IPS-20b (cell line): ENCODE measurements around the gene FHOD3.
A peak's percentile ranks its signal among the peaks of the same experiment; 100 is the strongest.

Experiments used
- H3K27ac ChIP-seq: one replicate; pipeline ENCODE4 v1.5.1; 2013; ENCODE audit warnings: low read length
- H3K27me3 ChIP-seq: 2 replicates; pipeline ENCODE4 v1.6.1; 2013; ENCODE audit warnings: mild to moderate bottlenecking, low read length, inconsistent platforms; ENCODE audit not compliant: insufficient read depth
- H3K36me3 ChIP-seq: 2 replicates; pipeline ENCODE4 v1.6.1; 2013; ENCODE audit warnings: low read depth, mild to moderate bottlenecking, inconsistent platforms, low read length, moderate library complexity; ENCODE audit not compliant: insufficient read depth
- H3K4me1 ChIP-seq: 2 replicates; pipeline ENCODE4 v1.6.1; 2013; ENCODE audit warnings: mild to moderate bottlenecking, control low read depth, inconsistent platforms, low read length, moderate library complexity; ENCODE audit not compliant: insufficient read depth
- H3K4me3 ChIP-seq: 2 replicates; pipeline ENCODE4 v1.5.1; 2013; ENCODE audit warnings: mild to moderate bottlenecking, low read length, inconsistent platforms
- H3K9ac ChIP-seq: 2 replicates; pipeline ENCODE4 v1.6.1; 2013; ENCODE audit warnings: low read depth, mild to moderate bottlenecking, inconsistent platforms, low read length, moderate library complexity
- H3K9me3 ChIP-seq: 2 replicates; pipeline ENCODE4 v1.6.1; 2013; ENCODE audit warnings: mild to moderate bottlenecking, low read depth, low read length, inconsistent platforms; ENCODE audit not compliant: insufficient read depth

Gene FHOD3

DNA sequence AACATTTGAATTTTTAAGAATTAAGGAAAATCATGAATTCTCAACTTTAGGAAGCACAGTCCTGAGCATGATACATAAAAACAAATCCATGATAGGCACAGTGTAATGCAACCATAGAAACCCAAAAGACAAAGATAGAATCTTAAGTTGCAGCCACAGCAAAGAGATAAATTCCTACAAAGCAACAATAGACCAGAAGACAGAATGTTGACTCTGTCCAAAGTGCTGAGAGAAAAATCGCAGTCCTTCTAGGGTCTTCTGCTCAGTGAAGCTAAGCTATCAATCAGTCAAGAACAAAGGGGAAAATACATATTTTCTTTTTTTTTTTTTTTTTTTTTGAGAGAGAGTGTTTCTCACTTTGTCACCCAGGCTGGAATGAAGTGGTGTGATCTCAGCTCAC lies 22.0 kb upstream of the FHOD3 start:
- Histone ChIP-seq H3K4me1 (no peaks in the 10 kb centered on the region), H3K36me3 (no peaks in the 10 kb centered on the region), H3K27me3 (no peaks in the 10 kb centered on the region), H3K9me3 (no peaks in the 10 kb centered on the region), H3K9ac (no peak overlapping the region), H3K27ac (no peak overlapping the region), H3K4me3 (no peak overlapping the region)

- H3K4me3 ChIP-seq, result no peak overlapping the region
Observed at GRCh38 chr18:36279001-36279400, 18.5 kb upstream of the FHOD3 start.

GRCh38 chr18:36281936-36282335 lies 15.6 kb upstream of the FHOD3 start:
- no peaks in the 10 kb centered on the region; the same call in 1 of the 2 replicates for H3K27me3 ChIP-seq

More at GRCh38 chr18:36279001-36279400, 18.5 kb upstream of the FHOD3 start:
- H3K4me1 ChIP-seq, result no peaks in the 10 kb centered on the region
- no peaks in the 10 kb centered on the region for H3K36me3 ChIP-seq
- H3K9me3 ChIP-seq, result no peaks in the 10 kb centered on the region
- no peak overlapping the region for H3K9ac ChIP-seq
- no peak overlapping the region for H3K27ac ChIP-seq
- H3K27me3 ChIP-seq, result no peaks in the 10 kb centered on the region; the same call in 1 of the 2 replicates

DNA sequence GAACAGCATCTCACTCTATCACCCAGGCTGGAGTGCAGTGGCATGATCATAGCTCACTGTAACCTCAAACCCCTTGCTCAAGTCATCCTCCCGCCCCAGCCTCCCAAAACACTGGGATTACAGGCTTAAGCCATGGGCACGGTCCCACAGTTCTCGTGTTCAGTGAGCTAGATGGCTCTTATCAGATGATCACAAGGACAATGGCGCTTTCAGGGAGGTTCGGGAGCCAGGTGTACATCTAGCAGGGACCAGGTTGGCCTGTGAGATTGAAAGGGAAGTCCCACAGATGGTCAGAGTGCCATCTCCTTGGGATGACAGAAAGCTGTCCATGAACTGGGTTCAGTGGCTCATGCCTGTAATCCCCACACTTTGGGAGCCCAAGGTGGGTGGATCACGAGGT lies 14.1 kb upstream of the FHOD3 start:
- H3K36me3 ChIP-seq, result no peaks in the 10 kb centered on the region
- no peak overlapping the region for H3K4me3 ChIP-seq
- no peaks in the 10 kb centered on the region for H3K9me3 ChIP-seq
- no peak overlapping the region for H3K9ac ChIP-seq
- no peak overlapping the region for H3K27ac ChIP-seq
- H3K27me3 ChIP-seq, result no peaks in the 10 kb centered on the region; the same call in 1 of the 2 replicates
- no peaks in the 10 kb centered on the region for H3K4me1 ChIP-seq

More at GRCh38 chr18:36281936-36282335, 15.6 kb upstream of the FHOD3 start:
- Histone ChIP-seq H3K9ac (no peak overlapping the region), H3K36me3 (no peaks in the 10 kb centered on the region), H3K9me3 (no peaks in the 10 kb centered on the region), H3K27ac (no peak overlapping the region), H3K4me1 (no peaks in the 10 kb centered on the region), H3K4me3 (no peak overlapping the region)

DNA sequence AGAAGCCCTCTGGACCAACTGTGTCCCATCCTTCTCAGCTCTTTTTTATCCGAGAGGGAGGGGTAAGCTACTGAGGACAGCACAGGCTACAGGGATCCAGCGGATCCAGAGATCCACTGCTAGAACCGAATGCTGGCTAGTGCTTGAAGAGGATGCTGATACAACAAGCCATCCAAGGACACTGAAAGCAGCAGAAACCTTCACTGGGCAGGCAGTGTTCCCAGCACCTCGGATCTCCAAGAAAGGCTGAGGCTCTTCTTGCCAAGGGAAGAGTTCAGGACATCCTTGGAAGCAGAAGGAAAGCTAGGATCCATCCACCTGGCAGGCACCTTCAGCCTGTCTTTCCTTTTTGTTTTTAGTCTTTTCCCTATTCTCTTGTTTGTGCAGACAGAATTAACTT lies 13.2 kb upstream of the FHOD3 start:
- Histone ChIP-seq H3K36me3 (no peaks in the 10 kb centered on the region), H3K4me1 (no peaks in the 10 kb centered on the region), H3K27ac (no peak overlapping the region), H3K27me3 (no peaks in the 10 kb centered on the region; the same call in 1 of the 2 replicates), H3K9ac (no peak overlapping the region), H3K4me3 (no peak overlapping the region), H3K9me3 (no peaks in the 10 kb centered on the region)

DNA sequence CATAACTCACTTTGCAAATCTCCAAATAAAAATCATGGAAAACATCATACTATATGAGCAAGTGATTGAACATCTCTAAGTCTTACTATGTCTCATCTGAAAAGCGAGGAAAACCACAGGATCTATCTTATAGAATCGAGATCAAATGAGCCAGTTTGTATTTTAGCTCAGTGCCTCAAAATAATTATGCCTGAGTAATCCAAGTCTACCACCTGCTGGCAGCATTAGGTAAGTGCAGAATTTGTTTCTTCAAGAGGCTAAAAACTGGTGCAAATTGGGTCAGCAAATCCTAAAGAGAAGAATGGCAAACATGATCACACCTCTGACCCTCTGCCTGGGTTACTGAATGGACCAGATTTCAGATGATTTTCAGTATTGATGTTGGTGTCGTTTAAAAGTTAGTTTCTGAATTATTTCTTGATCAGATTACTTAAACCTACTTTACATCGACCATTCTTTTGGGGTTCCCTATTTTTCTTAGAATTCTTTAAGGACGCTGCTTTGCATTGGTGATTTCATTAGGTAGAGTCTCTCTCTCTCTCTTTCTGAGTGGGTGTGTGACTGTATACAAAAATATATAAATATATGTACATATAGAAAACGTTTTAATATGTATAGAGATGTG lies 12.7 kb upstream of the FHOD3 start:
- H3K9me3 ChIP-seq, result no peaks in the 10 kb centered on the region
- no peak overlapping the region for H3K27ac ChIP-seq
- H3K4me1 ChIP-seq, result no peaks in the 10 kb centered on the region
- H3K36me3 ChIP-seq, result no peaks in the 10 kb centered on the region
- no peak overlapping the region for H3K9ac ChIP-seq
- no peak overlapping the region for H3K4me3 ChIP-seq
- no peaks in the 10 kb centered on the region; the same call in 1 of the 2 replicates for H3K27me3 ChIP-seq

DNA sequence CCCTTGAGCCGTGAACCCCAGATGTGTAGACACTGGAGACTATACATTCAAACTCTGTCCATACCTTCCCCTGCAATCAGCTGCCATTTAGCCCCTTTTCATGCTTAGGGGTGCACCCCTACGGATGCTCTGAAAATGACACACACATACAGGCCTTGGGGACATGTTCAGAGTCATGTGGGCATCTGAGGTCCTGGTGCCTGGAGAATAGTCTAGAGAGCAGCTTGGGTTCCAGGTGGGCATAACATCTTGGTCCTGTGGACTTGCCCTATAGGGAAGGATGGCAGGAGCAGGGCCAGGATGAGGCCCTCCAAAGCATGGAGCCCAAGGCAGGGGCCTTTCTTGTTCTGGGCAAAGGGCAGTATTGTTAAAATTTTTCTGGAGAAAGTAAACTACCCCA lies 9.9 kb upstream of the FHOD3 start:
- Histone ChIP-seq H3K9me3 (no peaks in the 10 kb centered on the region), H3K27ac (no peak overlapping the region), H3K27me3 (no peaks in the 10 kb centered on the region), H3K4me1 (no peaks in the 10 kb centered on the region), H3K9ac (no peak overlapping the region), H3K4me3 (no peak overlapping the region), H3K36me3 (no peaks in the 10 kb centered on the region)

- no peak overlapping the region for H3K27ac ChIP-seq
- H3K9ac ChIP-seq, result no peak overlapping the region
- H3K27me3 ChIP-seq, result peaks cover 8% of the 10 kb centered on the region
- H3K4me3 ChIP-seq, result no peak overlapping the region
- no peaks in the 10 kb centered on the region for H3K36me3 ChIP-seq
- no peaks in the 10 kb centered on the region for H3K4me1 ChIP-seq
- H3K9me3 ChIP-seq, result no peaks in the 10 kb centered on the region
Observed at GRCh38 chr18:36288689-36289088, 8.8 kb upstream of the FHOD3 start.

DNA sequence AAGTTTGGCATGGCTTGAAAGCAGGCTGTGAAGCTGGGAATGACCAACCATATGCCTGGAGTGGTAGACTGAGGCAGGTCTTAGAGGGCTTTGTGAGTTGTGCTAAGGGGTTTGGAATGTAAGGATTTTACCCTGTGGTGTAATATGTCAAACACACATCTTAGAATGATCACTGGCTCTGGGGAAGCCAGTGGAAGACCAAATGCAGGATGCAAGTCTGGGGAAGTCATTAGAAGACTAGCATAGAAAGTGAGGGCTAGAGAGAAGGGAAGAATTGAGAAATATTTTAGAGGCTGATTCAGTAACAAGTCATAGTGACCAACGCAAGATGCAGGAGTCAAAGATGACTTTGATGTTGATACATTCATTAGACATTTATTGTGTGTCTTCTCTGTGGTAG lies 3.5 kb upstream of the FHOD3 start:
- Histone ChIP-seq H3K4me3 (no peak overlapping the region), H3K27ac (no peak overlapping the region), H3K27me3 (peaks cover 41% of the 10 kb centered on the region), H3K9me3 (no peaks in the 10 kb centered on the region), H3K9ac (no peak overlapping the region), H3K4me1 (peaks cover 6% of the 10 kb centered on the region; the same call in 1 of the 2 replicates), H3K36me3 (no peaks in the 10 kb centered on the region)

- Histone ChIP-seq H3K36me3 (no peaks in the 10 kb centered on the region), H3K9me3 (no peaks in the 10 kb centered on the region), H3K27ac (no peak overlapping the region), H3K4me3 (no peak overlapping the region), H3K27me3 (peaks cover 53% of the 10 kb centered on the region), H3K4me1 (peaks cover 8% of the 10 kb centered on the region; the same call in 1 of the 2 replicates), H3K9ac (no peak overlapping the region)
Observed at GRCh38 chr18:36295214-36295613, 2.3 kb upstream of the FHOD3 start.

DNA sequence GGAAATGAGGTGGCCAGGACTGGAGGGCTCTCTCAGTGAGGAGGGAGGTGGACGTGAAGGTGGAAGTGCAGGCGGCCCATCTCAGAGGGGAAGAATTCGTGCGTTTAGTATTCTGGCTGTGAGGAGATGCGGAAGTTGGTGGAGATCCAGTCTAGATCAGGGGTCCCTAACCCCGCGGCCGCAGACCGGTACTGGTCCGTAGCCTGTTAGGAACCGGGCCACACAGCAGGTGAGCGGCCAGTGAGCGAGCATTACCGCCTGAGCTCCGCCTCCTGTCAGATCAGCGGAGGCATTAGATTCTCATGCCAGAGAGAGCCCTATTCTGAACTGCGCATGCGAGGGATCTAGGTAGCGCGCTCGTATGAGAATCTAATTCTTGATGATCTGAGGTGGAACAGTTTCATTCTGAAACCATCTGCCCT lies 1.6 kb upstream of the FHOD3 start:
- no peak overlapping the region for H3K9ac ChIP-seq
- peak overlapping the region; percentile 41; the same call in 1 of the 2 replicates for H3K4me3 ChIP-seq

DNA sequence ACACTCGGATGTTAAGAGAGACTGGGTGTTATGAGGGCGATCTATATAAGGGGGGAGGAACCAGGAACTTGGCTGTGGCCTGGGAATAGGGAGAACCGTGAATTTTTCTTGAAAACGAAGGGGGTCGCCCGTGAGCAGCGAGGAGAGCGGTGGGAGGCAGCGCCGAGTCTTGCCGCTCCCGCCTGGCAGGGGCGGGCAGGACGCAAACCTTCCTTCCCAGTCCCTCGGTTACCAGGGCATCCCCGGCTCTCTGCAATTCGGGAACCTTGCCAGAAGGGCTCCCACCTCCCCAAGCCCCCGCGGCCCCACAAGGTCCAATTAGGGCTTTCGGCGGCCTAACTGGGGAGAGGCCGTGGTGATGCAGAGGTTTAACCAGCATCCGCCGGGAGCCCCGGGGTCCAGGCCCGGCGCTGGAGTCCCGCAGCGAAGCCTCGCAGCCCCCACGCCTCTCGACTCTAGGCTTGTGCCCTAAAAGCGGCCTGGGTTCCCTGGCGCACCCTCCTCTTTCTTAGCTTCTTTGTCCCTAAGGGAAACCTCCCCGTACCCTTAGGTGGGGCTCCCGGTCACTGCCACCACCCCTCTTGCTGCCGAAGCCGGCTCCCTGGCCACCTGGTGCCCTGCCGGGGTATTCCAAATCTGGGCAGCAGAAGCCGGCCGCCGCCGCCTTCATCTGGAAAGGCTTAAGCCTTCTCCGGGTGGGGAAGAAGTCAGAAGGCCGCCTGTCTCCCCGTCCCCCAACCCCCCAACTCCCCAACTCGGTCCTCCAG lies 680 bp upstream of the FHOD3 start:
- H3K9ac ChIP-seq, result peak overlapping the region; percentile 54; the same call in 1 of the 2 replicates
- peaks cover 56% of the 10 kb centered on the region for H3K27me3 ChIP-seq
- H3K36me3 ChIP-seq, result no peaks in the 10 kb centered on the region
- H3K9me3 ChIP-seq, result no peaks in the 10 kb centered on the region
- peaks cover 8% of the 10 kb centered on the region; the same call in 1 of the 2 replicates for H3K4me1 ChIP-seq
- H3K27ac ChIP-seq, result no peak overlapping the region
- peak overlapping the region; percentile 72 for H3K4me3 ChIP-seq

More for the DNA sequence above, 1.6 kb upstream of the FHOD3 start:
- H3K9me3 ChIP-seq, result no peaks in the 10 kb centered on the region
- H3K36me3 ChIP-seq, result no peaks in the 10 kb centered on the region
- no peak overlapping the region for H3K27ac ChIP-seq
- H3K27me3 ChIP-seq, result peaks cover 56% of the 10 kb centered on the region
- H3K4me1 ChIP-seq, result peaks cover 8% of the 10 kb centered on the region; the same call in 1 of the 2 replicates
